ENCODE measurements around the gene PSORS1C1.
A peak's percentile ranks its signal among the peaks of the same experiment; 100 is the strongest.
"Not testable (repeated sequence)": the region's sequence is repeated elsewhere in the genome, so short reads cannot be mapped to it uniquely, and the experiment has no call there.

PSORS1C1 gene

DNA sequence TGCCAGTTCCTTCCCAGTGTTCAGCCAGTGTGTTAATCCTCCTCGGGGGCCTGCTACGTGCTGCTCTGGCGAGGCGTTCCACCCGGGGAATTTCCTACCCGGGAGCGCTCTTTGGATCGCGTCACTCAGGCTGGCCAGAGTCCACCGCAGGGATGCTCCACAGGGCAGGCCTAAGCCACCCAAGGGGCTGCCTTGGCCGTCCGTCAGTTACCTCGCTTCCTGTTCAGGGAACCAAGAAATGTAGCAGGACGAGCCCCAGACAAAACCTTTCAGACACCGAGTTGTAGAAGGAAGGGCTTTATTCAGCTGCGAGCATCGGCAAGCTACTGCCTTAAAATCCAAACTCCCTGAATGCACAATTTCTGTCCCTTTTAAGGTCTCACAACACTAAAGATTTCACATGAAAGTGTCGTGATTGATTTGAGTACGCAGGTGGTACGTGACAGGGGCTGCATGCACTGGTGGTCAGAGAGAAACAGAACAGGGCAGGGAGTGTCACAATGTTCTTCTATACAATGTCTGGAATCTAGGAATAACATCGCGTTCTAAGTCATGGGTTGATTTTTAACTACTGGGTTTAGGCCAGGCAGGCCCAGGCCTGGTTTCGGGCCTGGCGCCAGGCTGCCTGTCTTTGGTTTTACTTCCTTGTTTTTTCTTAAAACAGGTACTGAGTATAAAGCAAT is 71.6 kb downstream of the PSORS1C1 start:
- peak overlapping the region; percentile 5 for H3K4me3 ChIP-seq
- H3K27ac ChIP-seq: peak overlapping the region in 1 of 2 donors; percentile 74
- TF ChIP-seq CTCF (IDR thresholded peaks at IDR 0.05): no peak
- DNase-seq (ENCODE audit: low spot score): no peak

- H3K4me3 ChIP-seq: no peak overlapping the region
- H3K27ac ChIP-seq: no peak overlapping the region
- TF ChIP-seq CTCF (IDR thresholded peaks at IDR 0.05): no peak
- no peak for DNase-seq (ENCODE audit: low spot score)
Measured at GRCh38 chr6:31187780-31188194, 73.2 kb downstream of the PSORS1C1 start.

GRCh38 chr6:31189223-31189622 is 74.6 kb downstream of the PSORS1C1 start:
- not testable (repeated sequence) for DNase-seq (ENCODE audit: low spot score); H3K27ac ChIP-seq; H3K4me3 ChIP-seq

All from coronary artery (tissue), 2 donors.